Epithelial cell of esophagus (primary cell): ENCODE data around the gene RBM43.
A peak's percentile ranks its signal among the peaks of the same experiment; 100 is the strongest.

ENCODE experiments used
- DNase-seq: peaks from one replicate; pipeline ENCODE4 v3.0.0; 2010; ENCODE audit warnings: low read depth
- H3K4me3 ChIP-seq: 2 replicates; pipeline ENCODE4 v1.5.1; 2011; ENCODE audit warnings: mild to moderate bottlenecking, low read length, control low read depth
- CTCF ChIP-seq: IDR thresholded peaks from 2 replicates; pipeline ENCODE4 v1.5.1; 2011; ENCODE audit warnings: low read depth, mild to moderate bottlenecking, low read length, control low read depth, inconsistent platforms; ENCODE audit not compliant: insufficient read depth; ENCODE audit errors: missing control alignments

RBM43 gene

DNA sequence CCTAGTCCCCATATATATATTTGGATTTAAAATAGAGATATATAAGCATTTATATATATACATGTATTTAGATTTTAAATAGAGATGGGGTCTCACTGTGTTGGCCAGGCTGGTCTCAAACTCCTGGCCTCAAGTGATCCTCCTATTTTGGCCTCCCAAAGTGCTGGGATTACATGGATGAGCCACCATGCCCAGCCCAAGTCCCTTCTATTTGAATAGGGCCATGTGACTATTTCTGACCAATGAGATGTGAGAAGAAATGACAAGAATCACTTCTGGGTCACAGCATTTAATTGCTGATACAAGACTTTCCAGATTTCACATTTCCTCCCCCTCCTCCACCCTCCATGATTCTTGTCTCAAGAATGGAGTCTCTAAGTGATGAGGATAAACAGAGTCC is 6.4 kb upstream of the RBM43 start:
- DNase-seq = no peak
- no peak for TF ChIP-seq CTCF
- H3K4me3 ChIP-seq = no peak overlapping the region

DNA sequence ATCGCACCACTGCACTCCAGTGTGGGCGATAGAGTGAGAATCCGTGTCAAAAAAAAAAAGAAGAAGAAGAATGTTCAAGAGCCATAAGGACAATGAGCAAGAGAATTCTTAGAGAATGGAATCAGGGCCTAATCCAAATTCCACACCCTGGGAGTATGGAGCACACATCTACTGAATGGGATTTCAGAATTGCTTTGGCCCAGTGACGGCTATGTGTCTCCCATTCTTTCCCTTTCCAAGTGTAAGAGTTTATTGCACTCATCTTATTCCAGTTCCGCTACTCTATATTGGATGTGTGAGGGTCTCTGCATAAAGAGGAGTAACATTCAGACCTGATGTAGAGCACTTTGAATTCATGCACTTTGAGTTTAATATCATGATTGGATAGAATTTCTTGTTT is 5.9 kb upstream of the RBM43 start:
- DNase-seq = no peak
- no peak overlapping the region for H3K4me3 ChIP-seq

GRCh38 chr2:151265991-151266390 is 4.3 kb upstream of the RBM43 start:
- no peak for DNase-seq
- no peak for TF ChIP-seq CTCF
- H3K4me3 ChIP-seq = no peak overlapping the region

More for the DNA sequence above, 5.9 kb upstream of the RBM43 start:
- no peak for TF ChIP-seq CTCF

- TF ChIP-seq CTCF = no peak
- no peak for DNase-seq
- H3K4me3 ChIP-seq = no peak overlapping the region
Observed at GRCh38 chr2:151264157-151264825, 2.6 kb upstream of the RBM43 start.

DNA sequence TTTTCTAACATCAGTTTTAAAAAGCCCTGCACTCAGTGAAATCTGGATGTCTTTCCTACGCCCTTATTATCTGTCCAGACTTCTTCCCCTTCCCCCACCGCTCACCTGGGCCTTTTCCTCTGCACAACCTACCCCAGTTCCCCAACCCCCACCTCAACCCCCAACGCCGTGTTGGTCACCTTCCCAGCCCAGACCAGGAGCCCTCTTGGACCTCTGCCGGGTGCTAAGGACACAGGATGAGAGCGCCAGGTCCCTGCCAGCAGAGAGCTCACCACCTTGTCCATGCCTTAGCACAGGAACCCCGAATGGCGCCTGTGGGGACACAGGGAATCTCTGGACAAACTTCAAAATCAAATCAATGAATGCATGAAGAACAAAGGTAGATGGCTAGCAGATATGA is 966 bp upstream of the RBM43 start:
- no peak for TF ChIP-seq CTCF
- H3K4me3 ChIP-seq = no peak overlapping the region
- DNase-seq = no peak

DNA sequence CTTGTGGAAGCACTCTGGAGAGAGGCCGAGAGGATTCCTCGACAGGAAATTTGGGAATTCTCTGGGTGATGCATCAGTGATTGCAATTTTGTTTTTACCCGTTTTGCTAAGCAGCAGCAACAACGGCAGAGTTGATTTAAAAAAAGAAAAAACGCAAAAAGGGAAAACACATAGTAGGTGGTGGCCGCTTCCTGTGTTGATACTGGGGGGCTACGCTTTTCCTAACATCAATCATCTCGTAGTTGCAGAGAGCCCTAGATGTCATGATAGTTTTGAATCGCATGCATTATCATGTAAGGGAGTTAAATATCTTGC is 271 bp upstream of the RBM43 start:
- no peak for DNase-seq
- TF ChIP-seq CTCF = no peak

GRCh38 chr2:151260573-151261230 is 961 bp downstream of the RBM43 start:
- DNase-seq = no peak
- H3K4me3 ChIP-seq = peak overlapping the region; percentile 67
- no peak for TF ChIP-seq CTCF

More for the DNA sequence above, 271 bp upstream of the RBM43 start:
- H3K4me3 ChIP-seq = peak overlapping the region; percentile 67
